CD4-positive, alpha-beta T cell treated with Interleukin-2 at 100 ng/mL for 4 hours (primary cell): Measurements from ENCODE around the gene TMCO1.
"Not testable (repeated sequence)": the region's sequence is repeated elsewhere in the genome, so short reads cannot be mapped to it uniquely, and the experiment has no call there.

Experiments used
- DNase-seq: peaks from one replicate; pipeline ENCODE4 v3.0.0-alpha.2; 2020; ENCODE audit warnings: low spot score

TMCO1 gene, protein sequence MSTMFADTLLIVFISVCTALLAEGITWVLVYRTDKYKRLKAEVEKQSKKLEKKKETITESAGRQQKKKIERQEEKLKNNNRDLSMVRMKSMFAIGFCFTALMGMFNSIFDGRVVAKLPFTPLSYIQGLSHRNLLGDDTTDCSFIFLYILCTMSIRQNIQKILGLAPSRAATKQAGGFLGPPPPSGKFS

DNA sequence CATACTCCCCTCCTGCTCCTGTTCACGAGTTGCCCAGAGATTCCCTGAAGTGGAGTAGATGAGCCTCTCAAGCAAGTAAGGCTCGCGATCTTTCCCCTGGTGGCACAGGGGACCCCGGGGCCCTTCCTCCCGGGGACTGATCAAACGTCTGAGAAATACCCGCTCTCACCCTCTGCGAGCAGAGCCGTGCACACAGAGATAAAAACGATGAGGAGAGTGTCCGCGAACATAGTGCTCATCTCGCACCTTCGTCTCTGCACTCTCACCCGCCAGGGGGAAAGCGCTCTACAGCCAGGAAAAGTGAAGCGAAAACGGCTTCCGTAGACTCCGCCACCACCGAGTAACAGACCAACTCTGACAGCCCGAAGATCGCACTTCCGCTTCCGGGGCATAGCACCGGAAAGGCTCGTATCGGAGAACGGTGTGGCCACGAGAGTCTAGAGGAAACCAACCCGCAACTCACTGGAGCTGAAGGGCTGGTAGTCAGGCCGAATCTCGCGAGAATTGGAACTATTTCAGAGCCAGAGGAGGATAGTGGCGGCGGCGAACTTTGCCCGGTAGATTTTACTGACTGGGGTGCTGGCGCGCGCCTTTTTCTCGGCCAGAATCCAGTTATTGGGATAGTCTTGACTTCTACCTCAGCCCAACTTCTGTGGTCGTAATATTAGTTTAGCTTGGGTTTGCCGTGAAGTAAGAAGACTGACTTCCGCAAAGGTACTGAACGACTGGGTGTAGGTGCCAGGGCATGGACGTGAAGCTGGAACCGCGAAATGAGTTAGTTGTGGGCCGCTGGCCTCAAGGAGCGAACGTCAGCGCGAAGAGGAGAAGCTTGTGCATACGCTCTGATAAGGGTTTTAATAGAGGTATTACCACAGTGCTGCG, at the start of gene TMCO1:
TSS of gene TMCO1 (minus strand) at position 356 of the 882 bp plus-strand sequence. CDS start at position 239, 117 bp downstream.
- DNase-seq = peak; percentile 96

DNA sequence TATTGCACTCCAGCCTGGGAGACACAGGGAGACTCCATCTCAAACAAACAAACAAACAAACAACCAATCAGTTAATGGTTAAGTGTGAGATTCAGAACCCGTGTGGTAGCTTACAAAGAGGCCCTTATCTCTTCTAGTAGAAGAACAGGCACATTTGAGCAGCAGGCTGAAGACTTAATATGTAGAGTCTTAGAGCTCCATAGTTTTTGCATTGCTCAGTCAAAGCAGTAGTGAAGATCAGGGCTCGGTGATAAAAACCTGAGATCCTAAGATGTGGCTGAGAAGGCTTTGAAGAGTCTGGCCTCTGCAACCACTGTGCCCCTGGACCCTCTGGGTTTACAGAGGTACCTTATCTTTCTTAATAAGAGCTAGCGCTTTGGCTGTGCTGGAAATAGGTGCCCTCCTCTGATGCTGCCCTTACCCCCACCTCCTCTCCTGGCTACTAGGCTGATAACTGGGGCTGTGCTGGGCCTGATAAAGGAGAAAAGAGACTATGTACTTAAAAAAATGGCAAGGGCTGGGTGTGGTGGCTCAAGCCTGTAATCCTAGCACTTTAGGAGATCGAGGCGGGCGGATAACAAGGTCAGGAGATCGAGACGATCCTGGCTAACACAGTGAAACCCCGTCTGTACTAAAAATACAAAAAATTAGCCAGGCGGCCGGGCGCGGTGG, 48.3 kb upstream of the TMCO1 start:
- DNase-seq = no peak

DNA sequence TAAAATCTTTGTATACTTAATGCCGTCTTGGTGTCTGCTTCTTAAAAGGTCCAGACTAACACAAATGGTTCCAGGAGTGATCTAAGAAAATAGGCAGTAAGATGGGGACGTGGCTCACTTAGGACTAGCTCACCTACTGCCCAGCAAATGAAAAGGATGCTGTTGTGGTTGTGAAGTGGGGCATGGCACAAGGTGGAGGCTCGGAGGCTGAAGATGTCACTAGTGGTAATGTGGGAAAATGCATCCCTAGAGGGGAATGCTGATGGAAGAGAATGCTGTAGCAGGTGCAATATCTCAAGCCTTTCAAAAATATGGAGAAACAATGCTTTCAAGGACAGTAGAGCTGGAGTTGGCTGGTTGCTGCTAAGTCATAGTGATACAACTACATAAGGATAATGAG, 47.5 kb upstream of the TMCO1 start:
- no peak for DNase-seq

DNA sequence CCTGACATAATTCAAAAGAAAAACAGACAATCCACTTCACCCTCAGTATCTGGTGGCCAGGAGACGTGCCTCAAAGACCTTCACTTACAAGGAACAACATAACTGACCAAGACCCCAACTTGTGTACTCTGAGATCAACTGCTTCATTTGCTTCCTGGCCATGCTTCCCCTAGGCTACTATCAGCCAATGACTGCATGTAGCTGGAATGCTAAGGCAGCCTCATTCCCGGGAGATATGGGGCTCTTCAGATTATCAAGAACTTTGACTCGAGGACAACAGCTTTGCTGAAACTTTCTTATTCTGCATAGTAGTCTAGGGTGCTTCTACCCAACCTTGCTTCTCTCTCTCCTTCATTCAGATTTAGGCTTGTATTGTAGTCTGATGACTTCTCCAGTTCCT, 47.1 kb upstream of the TMCO1 start:
- DNase-seq = no peak

DNA sequence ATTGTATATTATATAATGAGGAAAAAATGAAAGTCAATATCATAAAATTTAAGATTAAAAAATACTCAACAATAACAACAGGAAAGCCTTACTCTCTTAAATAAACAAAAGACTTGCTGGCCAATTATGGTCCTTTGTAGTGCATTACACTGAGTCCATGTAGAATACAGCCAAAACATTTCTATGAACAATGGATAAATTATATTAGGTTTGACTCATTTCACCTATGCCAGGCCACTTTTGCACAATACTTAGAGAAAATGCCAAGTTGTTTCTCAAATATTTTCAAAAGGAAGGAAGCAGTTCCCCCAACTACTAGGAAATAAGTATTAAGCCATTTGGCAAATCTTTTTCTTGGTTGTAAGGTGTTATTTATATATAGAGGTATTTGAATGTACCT, 38.9 kb upstream of the TMCO1 start:
- DNase-seq = no peak

DNA sequence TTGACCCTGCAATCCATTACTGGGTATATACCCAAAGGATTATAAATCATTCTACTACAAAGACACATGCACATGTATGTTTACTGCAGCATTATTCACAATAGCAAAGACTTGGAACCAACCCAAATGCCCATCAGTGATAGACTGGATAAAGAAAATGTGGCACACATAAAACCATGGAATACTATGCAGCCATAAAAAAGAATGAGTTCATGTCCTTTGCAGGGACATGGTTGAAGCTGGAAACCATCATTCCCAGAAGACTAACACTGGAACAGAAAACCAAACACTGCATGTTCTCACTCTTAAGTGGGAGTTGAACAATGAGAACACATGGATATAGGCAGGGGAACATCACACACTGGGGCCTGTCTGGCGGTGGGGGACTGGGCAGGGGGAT, 35.8 kb upstream of the TMCO1 start:
- DNase-seq = not testable (repeated sequence)

DNA sequence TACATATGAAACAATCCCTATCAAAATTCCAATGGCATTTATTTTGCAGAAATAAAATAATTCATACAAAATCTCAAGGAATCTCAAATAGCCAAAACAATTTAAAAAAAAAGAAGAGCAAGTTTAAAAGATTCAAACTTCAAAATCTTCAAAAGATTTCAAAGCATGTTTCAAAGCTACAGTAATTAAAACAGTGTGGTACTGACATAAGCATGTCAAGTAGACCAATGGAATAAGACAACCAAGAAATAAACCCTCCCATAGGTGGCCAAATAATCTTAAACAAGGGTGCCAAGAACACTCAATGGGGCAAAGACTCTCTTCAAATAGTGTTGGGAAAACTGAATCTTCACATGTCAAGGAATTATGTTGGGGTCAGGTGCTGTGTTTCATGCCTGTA, 30.7 kb upstream of the TMCO1 start:
- DNase-seq = no peak

DNA sequence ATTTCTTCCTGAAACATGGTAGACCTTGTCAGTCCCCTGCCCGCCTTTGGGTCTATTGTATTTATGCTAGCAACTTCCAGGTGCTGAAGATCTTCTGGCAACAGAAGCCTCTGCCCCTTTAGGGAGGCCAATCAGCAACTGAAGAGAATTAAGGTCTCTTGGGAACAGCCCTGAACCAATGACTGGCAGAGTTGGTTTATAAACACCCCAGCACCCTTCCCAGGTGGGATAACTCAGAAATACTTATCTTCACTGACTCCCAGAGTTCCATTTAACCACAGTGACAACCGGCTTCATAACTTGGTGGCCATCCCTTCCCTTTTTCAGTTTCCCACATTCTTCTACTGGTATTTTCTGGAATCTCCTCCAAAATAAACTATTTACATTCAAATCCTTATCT, 27.2 kb upstream of the TMCO1 start:
- DNase-seq = no peak

DNA sequence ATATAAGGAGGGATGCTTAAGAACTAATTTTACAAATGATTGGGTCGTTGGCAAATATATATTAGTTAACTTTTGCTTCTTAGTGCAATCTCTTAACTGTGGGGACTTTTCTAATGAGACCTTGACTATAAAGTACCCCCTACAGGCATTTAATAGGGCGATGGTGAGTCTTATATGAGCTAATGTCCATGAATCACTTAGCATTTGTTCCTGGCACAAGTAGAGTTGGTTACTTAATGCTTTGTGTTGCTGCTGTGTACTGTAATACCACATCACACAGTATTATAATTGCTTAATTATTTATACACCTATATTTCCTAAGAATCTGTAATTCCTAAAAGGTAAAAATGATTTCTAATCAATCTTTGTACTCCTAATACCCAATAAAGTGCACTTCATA, 25.3 kb upstream of the TMCO1 start:
- DNase-seq = no peak

DNA sequence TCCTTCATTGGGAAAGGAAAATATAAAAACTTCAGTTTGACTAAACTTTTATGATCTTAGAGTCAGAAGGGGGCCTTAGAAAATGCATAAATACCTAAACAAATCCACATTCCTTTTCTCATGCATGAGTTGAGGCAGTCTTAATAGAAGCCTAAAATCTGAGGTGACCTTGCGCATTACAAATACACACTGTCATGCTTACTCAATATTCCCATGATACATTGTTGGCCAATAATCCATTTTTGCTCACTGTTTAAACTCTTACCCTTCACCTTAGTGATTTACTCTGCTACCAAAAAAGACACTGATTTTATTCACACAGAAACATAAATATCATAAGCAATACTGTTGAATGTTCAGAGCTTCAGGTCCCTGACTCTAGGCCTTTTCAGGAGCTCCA, 19.1 kb upstream of the TMCO1 start:
- no peak for DNase-seq

DNA sequence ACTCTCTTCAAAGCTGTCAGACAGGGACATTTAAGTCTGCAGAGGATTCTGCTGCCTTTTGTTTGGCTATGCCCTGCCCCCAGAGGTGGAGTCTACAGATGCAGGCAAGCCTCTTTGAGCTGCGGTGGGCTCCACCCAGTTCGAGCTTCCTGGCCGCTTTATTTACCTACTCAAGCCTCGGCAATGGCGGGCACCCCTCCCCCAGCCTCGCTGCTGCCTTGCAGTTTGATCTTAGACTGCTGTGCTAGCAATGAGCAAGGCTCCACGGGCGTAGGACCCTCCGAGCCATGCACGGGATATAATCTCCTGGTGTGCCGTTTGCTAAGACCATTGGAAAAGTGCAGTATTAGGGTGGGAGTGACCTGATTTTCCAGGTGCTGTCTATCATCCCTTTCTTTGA, 14.9 kb upstream of the TMCO1 start:
- not testable (repeated sequence) for DNase-seq

DNA sequence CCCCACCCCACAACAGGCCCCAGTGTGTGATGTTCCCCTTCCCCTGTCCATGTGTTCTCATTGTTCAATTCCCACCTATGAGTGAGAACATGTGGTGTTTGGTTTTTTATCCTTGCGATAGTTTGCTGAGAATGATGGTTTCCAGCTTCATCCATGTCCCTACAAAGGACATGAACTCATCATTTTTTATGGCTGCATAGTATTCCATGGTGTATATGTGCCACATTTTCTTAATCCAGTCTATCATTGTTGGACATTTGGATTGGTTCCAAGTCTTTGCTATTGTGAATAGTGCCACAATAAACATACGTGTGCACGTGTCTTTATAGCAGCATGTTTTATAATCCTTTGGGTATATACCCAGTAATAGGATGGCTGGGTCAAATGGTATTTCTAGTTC, 9.5 kb upstream of the TMCO1 start:
- DNase-seq = not testable (repeated sequence)

DNA sequence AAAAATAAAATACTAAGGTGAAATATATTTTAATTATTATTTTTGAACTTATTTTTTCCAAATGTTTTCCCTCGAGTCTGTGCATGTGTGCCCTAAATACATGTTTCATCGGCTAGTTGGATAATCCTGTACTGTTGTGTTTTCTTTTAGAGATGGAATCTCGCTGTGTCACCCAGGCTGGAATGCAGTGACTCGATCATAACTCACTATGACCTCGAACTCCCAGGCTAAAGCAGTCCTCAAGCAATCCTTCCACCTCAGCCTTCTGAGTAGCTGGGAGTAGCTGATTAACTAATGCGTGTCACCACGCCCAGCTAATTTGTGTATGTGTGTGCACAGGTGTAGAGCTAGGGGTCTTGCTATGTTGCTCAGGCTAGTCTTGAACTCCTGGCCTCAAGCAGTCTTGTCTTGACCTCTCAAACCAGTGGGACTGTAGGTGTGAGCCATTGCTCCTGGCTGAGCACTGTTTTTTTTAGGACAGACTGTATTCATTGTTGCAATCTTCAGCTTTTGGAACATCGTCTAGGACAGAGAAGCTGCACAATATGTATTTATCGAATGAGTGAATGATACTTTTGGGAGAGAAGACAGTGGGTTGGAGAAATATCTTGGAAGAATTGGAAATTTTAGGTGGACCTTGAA, 4.8 kb upstream of the TMCO1 start:
- no peak for DNase-seq

DNA sequence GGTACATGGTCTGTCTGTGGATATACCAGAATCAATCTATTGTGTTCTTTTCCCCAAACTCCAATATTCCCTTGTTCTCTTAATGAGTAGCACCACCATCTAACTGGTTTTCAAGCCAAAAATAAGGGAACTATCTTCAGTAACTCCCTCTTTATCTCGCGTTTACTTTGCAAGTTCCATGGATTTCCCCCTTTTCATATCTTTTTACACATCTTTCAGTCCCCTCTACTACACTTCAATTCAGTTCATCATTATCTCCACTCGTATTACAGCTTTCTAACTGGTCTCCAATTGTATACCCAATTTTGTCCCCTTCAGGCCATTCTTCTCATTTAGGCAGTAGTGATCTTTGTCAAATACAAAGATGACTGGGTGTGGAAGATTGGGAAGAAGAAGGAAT, 4.1 kb upstream of the TMCO1 start:
- no peak for DNase-seq

DNA sequence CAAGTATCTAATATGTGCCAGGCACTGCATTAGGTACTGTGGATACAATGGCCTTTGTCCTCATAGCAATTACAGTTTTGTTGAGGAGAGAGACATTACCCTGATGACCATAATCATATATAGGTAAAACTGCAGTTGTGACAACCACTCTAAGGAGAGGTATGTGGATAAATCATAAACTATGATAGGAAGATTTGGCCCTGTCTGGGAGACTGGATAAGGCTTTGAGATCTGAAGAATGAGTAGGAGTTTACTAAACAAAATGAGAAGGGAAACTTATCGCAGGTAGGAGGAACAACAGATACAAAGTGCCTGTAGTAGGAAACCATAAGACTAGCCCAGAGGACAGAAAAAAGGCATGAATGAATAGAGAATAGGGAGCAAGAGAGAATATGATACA, 4.4 kb downstream of the TMCO1 start:
- DNase-seq = no peak

DNA sequence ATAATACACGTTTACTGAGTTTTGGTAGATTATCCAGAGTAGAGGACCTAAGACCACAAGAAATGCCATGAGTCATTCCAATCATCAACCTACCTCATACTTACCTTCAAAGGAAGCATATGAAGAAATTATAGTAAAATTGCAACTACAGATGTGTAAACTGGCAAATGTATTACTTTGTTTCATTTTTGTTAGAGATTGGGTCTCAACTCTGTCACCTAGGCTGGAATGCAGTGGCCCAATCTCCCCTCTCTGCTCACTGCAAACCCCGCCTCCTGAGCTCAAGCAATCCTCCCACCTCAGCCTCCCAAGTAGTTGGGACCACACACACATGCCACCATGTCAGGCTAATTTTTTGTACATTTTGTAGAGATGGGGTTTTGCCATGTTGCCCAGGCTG, 5.2 kb downstream of the TMCO1 start:
- no peak for DNase-seq

DNA sequence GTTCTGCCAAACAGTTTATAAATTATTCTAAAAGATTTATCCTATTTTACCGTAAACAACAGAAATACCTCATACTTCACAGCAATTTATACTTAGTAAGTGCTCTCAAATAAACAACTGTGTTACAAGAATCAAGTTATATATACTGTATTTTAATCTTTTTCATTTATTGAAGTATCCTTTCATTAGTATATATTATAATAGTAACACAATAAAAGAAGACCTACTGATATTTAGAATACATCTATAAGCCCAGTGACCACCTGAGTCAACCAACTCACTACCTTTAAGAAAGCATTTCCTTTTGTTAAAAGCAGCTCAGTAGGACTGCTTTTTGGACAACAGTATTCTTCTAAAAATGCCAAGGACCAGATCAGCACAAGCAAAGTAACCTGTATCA, 5.9 kb downstream of the TMCO1 start:
- no peak for DNase-seq

DNA sequence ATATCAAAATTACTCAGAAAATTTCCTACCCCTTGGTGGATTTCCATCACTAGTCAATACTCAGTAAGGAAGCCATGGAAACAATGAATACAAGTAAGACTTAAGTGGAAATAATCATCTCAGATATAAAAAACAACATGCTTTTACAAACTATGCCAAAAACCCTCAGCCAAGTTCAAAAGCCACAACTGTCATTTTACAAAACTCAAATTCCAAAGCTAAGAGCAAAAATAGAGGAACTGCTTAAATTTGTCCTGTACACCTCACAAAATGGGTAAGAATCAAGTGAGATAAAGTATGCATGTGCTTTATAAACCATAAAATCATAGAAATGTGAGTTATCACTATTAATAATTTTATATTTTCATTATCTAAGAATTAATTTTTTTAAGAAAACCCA, 9.6 kb downstream of the TMCO1 start:
- no peak for DNase-seq

DNA sequence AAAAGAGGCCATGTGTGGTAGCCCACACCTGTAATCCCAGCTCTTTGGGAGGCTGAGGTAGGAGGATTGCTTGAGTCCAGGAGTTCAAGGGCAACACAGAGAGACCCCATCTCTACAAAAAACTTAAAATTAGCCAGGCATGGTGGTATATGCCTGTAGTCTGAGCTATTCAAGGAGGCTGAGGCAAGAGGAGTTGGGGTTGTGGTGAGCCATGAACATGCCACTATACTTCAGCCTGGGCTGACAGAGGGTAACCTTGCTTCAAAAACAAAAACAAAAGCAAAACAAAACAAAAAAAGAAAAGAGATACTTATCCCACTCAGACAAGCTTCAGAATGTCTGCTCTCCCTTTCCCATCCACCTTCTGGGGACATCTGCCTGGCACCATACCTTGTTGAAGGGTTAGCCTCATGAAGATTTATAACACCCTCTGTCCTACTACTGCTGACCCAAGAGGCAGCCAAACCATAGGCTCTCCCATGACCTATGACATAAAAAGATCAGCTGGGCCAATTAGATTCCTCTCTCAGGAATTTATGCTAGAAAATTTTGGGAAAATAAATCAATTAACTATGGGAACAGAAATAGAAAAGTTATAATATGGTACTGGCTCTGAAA, 13.2 kb downstream of the TMCO1 start:
- DNase-seq = no peak

DNA sequence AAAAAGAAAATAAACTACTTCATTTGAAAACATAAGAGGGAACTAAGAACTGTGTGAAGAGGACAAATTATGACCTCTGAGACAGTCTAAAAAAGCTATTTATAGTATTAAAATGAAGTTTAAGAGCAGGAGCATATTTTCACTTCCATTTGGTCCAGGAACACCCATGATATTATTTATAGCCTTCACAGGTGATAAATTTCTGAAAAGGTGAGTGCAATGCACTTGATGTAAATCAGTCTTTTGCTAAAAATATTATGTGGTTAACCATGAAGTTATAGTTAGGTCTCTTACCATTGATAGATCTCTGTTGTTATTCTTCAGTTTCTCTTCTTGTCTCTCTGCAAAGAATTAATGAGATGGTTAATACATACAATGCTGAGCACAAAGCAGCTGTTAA, 14.7 kb downstream of the TMCO1 start:
- DNase-seq = no peak

DNA sequence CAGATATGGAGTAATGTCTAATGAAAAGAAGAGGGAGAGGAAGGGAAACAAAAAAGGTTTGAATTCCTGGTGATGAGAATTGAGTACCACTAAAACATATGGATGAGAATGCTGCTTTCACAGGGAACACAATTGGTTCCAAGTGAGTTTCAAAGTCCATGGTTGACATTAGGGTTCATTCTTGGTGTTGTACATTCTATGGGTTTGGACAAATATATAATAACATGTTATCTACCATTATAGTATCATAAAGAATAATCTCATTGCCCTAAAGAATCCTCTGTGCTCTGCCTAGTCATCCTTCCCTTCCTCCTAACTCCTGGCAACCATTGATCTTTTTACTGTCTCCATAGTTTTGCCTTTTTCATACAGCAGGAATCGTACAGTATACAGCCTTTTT, 20.1 kb downstream of the TMCO1 start:
- DNase-seq = no peak
